ENCODE data around the gene TRIM58. TPM values are rescaled to one million over a fixed set of nuclear protein-coding genes. Genes with fewer than 3 reads are reported as not detected.

Gene TRIM58
- total and polyA plus RNA-seq, 2 experiments from 2014 or later = 0.05 TPM; not detected in 1

DNA sequence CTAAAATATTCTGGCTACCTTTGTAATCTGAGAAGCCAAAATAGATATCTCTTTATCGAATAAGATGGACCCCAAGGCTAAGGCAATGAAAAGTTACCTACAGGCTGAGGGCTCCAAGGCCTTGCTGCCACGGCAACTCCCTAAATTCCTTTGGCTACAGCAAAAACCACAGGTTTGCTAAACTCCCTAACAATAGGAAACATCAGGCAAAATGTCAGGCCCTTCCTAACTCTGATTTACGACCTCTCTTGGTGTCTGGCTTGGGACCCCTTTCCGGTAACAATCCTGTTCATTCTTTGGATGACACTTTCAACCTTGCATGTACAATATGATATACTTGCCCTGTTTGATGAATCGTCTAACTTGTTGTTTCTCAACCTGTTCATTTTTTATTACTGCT, 51.8 kb downstream of the TRIM58 start:
- H3K36me3 ChIP-seq (replicated peaks; ENCODE audit: insufficient read depth, low read depth) = no peaks in the 10 kb centered on the region
- H3K4me3 ChIP-seq = no peak overlapping the region
- peaks cover 4% of the 10 kb centered on the region for H3K9me3 ChIP-seq (ENCODE audit: low read depth)
- no peaks in the 10 kb centered on the region for H4K20me1 ChIP-seq (ENCODE audit: insufficient read depth, poor library complexity, severe bottlenecking)
- no peak for TF ChIP-seq CTCF (IDR thresholded peaks at IDR 0.05; ENCODE audit: poor library complexity)
- no peak for TF ChIP-seq EZH2 (IDR thresholded peaks at IDR 0.05; ENCODE audit: borderline replicate concordance)
- TF ChIP-seq EZH2phosphoT487 (IDR thresholded peaks at IDR 0.05; ENCODE audit: low read depth, severe bottlenecking, unreplicated experiment) = no peak
- no peaks in the 10 kb centered on the region for H3K4me1 ChIP-seq (ENCODE audit: insufficient read depth)
- no peaks in the 10 kb centered on the region for H3K27me3 ChIP-seq
- DNase-seq (ENCODE audit: low spot score) = no peak
- no peak overlapping the region for H3K4me2 ChIP-seq
- no peaks in the 10 kb centered on the region for H3K79me2 ChIP-seq
- H3K27ac ChIP-seq = no peak overlapping the region
- H3K9me2 ChIP-seq (replicated peaks; ENCODE audit: insufficient read depth) = no peaks in the 10 kb centered on the region
- 65% methylated on average over 5 of the region's 5 CpGs for WGBS (ENCODE audit: low lambda C conversion rate, missing lambda C conversion rate)
- H2AFZ ChIP-seq = no peak overlapping the region

- Histone ChIP-seq H2AFZ (no peak overlapping the region), H3K4me2 (no peak overlapping the region), H3K4me1 (ENCODE audit: insufficient read depth) (no peaks in the 10 kb centered on the region), H3K79me2 (no peaks in the 10 kb centered on the region), H3K27me3 (no peaks in the 10 kb centered on the region), H4K20me1 (ENCODE audit: insufficient read depth, poor library complexity, severe bottlenecking) (no peaks in the 10 kb centered on the region), H3K36me3 (replicated peaks; ENCODE audit: insufficient read depth, low read depth) (no peaks in the 10 kb centered on the region), H3K27ac (no peak overlapping the region), H3K9me3 (ENCODE audit: low read depth) (no peaks in the 10 kb centered on the region), H3K9me2 (replicated peaks; ENCODE audit: insufficient read depth) (no peaks in the 10 kb centered on the region), H3K4me3 (no peak overlapping the region)
- TF ChIP-seq EZH2 (IDR thresholded peaks at IDR 0.05; ENCODE audit: borderline replicate concordance) = no peak
- no peak for TF ChIP-seq EZH2phosphoT487 (IDR thresholded peaks at IDR 0.05; ENCODE audit: low read depth, severe bottlenecking, unreplicated experiment)
- WGBS (ENCODE audit: low lambda C conversion rate, missing lambda C conversion rate) = 40% methylated on average over 2 of the region's 2 CpGs
- no peak for DNase-seq (ENCODE audit: low spot score)
Observed at GRCh38 chr1:247913786-247914185, 56.8 kb downstream of the TRIM58 start.

DNA sequence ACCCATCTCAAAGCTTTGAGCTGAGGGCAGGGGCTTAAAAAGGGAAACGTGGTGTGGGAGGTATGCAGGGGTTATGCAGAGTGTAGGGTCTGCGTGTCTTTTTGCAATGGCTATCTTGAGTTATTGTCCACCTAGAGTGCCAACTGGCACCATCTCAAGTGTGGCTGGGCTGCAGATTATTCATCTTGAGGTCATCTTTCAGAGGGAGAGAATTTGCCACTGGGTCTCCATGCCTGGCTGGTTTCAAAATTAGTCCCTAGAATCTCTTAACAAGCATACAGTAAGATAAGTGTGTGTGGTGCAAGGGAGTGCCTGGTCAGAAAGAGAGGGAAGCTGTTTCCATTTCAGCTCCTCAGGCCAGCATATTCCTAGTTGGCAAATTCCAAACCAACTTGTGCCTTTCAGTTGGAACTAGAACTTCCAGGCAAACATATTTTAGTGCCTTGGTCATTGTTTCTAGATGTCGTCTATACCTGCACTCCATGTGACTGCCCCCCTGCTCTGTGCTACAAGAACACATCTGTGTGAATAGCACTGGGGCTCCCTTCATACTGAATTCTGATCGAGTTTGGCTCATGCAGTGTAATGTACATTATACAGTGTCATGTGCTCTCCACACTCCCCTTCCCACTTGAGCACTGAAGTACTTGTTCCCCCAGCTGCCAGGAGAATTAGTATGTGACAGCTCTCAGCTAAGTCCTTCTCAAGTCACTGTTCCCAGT, 58.1 kb downstream of the TRIM58 start:
- H2AFZ ChIP-seq = no peak overlapping the region
- no peaks in the 10 kb centered on the region for H3K27me3 ChIP-seq
- no peaks in the 10 kb centered on the region for H3K4me1 ChIP-seq (ENCODE audit: insufficient read depth)
- 55% methylated on average over 4 of the region's 4 CpGs for WGBS (ENCODE audit: low lambda C conversion rate, missing lambda C conversion rate)
- no peak overlapping the region for H3K4me3 ChIP-seq
- H3K4me2 ChIP-seq = no peak overlapping the region
- no peaks in the 10 kb centered on the region for H3K9me3 ChIP-seq (ENCODE audit: low read depth)
- H3K9me2 ChIP-seq (replicated peaks; ENCODE audit: insufficient read depth) = no peaks in the 10 kb centered on the region
- no peak for TF ChIP-seq EZH2 (IDR thresholded peaks at IDR 0.05; ENCODE audit: borderline replicate concordance)
- TF ChIP-seq EZH2phosphoT487 (IDR thresholded peaks at IDR 0.05; ENCODE audit: low read depth, severe bottlenecking, unreplicated experiment) = no peak
- no peak for TF ChIP-seq CTCF (IDR thresholded peaks at IDR 0.05; ENCODE audit: poor library complexity)
- no peak overlapping the region for H3K27ac ChIP-seq
- H4K20me1 ChIP-seq (ENCODE audit: insufficient read depth, poor library complexity, severe bottlenecking) = no peaks in the 10 kb centered on the region
- H3K36me3 ChIP-seq (replicated peaks; ENCODE audit: insufficient read depth, low read depth) = no peaks in the 10 kb centered on the region
- DNase-seq (ENCODE audit: low spot score) = no peak
- H3K79me2 ChIP-seq = no peaks in the 10 kb centered on the region

DNA sequence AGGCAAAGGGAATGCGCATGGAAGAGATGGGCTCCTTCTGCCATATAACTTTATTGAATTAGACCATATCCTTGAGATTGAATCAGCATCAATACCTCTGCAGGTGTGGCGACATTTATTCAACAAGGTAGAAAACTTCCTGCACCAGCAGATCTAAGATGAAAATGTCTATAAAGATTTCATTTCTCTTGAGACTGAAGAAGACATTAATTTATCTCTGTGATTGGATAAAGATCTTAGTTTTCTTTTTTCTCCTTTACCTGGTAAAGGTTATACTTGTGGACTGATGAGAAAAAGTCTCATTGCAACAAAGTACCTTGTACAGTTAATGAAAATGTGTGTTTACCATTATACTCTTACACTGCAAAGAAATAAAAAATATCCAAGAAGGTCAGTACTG, 63.0 kb downstream of the TRIM58 start, which contains the start of gene OR2T8:
Gene OR2T8, plus strand, starts transcription at position 301 of the 400 bp plus-strand sequence. CDS start 766 bp downstream, outside the sequence.
- H3K4me3 ChIP-seq = no peak within 1 kb of the TSS
- no peak within 1 kb of the TSS for H2AFZ ChIP-seq
- no peaks in the 10 kb centered on the region for H3K9me2 ChIP-seq (replicated peaks; ENCODE audit: insufficient read depth)
- no peaks in the 10 kb centered on the region for H3K79me2 ChIP-seq
- H3K36me3 ChIP-seq (replicated peaks; ENCODE audit: insufficient read depth, low read depth) = no peaks in the 10 kb centered on the region
- H3K9me3 ChIP-seq (ENCODE audit: low read depth) = no peaks in the 10 kb centered on the region
- no peak within 1 kb of the TSS for H3K4me2 ChIP-seq
- H3K4me1 ChIP-seq (ENCODE audit: insufficient read depth) = no peaks in the 10 kb centered on the region
- H3K27me3 ChIP-seq = no peaks in the 10 kb centered on the region
- DNase-seq (ENCODE audit: low spot score) = no peak
- no peak within 1 kb of the TSS for H3K27ac ChIP-seq
- TF ChIP-seq CTCF (IDR thresholded peaks at IDR 0.05; ENCODE audit: poor library complexity) = no peak
- 47% methylated on average over 2 of the region's 2 CpGs for WGBS (ENCODE audit: low lambda C conversion rate, missing lambda C conversion rate)
- no peaks in the 10 kb centered on the region for H4K20me1 ChIP-seq (ENCODE audit: insufficient read depth, poor library complexity, severe bottlenecking)

Measured in hepatocyte (in vitro differentiated cells).